GM21423 (cell line): ENCODE results near the gene TRAF1.

Source experiments
- ATAC-seq: cut with Tn5 transposase; IDR thresholded peaks from one replicate; pipeline ENCODE4 v1.9.1; 2021; ENCODE audit warnings: mild to moderate bottlenecking, moderate library complexity; ENCODE audit not compliant: unreplicated experiment

The TRAF1 gene

GRCh38 chr9:120911295-120911837 lies 15.2 kb downstream of the TRAF1 start:
- no peak for ATAC-seq

GRCh38 chr9:120910643-120911042 lies 16.0 kb downstream of the TRAF1 start:
- no peak for ATAC-seq

GRCh38 chr9:120909904-120910303 lies 16.7 kb downstream of the TRAF1 start:
- no peak for ATAC-seq

GRCh38 chr9:120905315-120906164 lies 21.1 kb downstream of the TRAF1 start:
- ATAC-seq: no peak

- no peak for ATAC-seq
Measured at GRCh38 chr9:120904978-120905301, 21.7 kb downstream of the TRAF1 start.

GRCh38 chr9:120904061-120904977 lies 22.3 kb downstream of the TRAF1 start:
- no peak for ATAC-seq

- no peak for ATAC-seq
Measured at GRCh38 chr9:120902569-120903535, 23.7 kb downstream of the TRAF1 start.

GRCh38 chr9:120901755-120902568 lies 24.6 kb downstream of the TRAF1 start:
- ATAC-seq: no peak

- ATAC-seq: no peak
Measured at GRCh38 chr9:120900824-120901223, 25.8 kb downstream of the TRAF1 start.

- ATAC-seq: no peak
Measured at GRCh38 chr9:120899490-120900068, 27.0 kb downstream of the TRAF1 start.

GRCh38 chr9:120898396-120898795 lies 28.2 kb downstream of the TRAF1 start:
- ATAC-seq: no peak

GRCh38 chr9:120895951-120896350 lies 30.6 kb downstream of the TRAF1 start:
- no peak for ATAC-seq

GRCh38 chr9:120894321-120895148 lies 32.1 kb downstream of the TRAF1 start:
- no peak for ATAC-seq

- no peak for ATAC-seq
Measured at GRCh38 chr9:120893611-120894307, 32.8 kb downstream of the TRAF1 start.

- ATAC-seq: peak; percentile 66
Measured at GRCh38 chr9:120892748-120893610, 33.6 kb downstream of the TRAF1 start.

- ATAC-seq: peak; percentile 27
Measured at GRCh38 chr9:120891884-120892747, 34.5 kb downstream of the TRAF1 start.
